Activated CD4-positive, CD25-positive, alpha-beta regulatory T cell treated with anti-CD3 and anti-CD28 coated beads, Interleukin-2, amount 50 U/mL, for 72 hours (primary cell): ENCODE measurements around the gene TPRX1.
"Not testable (repeated sequence)": the region's sequence is repeated elsewhere in the genome, so short reads cannot be mapped to it uniquely, and the experiment has no call there.

Experiments used
- DNase-seq: peaks from one replicate; pipeline ENCODE4 v3.0.0; 2021

Gene TPRX1

GRCh38 chr19:47798904-47799266 is 5.5 kb downstream of the TPRX1 start:
- no peak for DNase-seq

- DNase-seq: no peak
These were observed 6.1 kb downstream of the TPRX1 start for GRCh38 chr19:47797996-47798903.

- DNase-seq: no peak
These were observed 7.6 kb downstream of the TPRX1 start for GRCh38 chr19:47796785-47797184.

- no peak for DNase-seq
These were observed 9.8 kb downstream of the TPRX1 start for GRCh38 chr19:47794526-47794925.

- no peak for DNase-seq
These were observed 11.7 kb downstream of the TPRX1 start for GRCh38 chr19:47792616-47793015.

- DNase-seq: peak; percentile 92
These were observed 13.9 kb downstream of the TPRX1 start for GRCh38 chr19:47790398-47790814.

GRCh38 chr19:47789811-47790210 is 14.5 kb downstream of the TPRX1 start:
- DNase-seq: not testable (repeated sequence)

- DNase-seq: not testable (repeated sequence)
These were observed 17.0 kb downstream of the TPRX1 start for GRCh38 chr19:47787307-47787706.

GRCh38 chr19:47786566-47786965 is 17.8 kb downstream of the TPRX1 start:
- no peak for DNase-seq

- no peak for DNase-seq
These were observed 22.6 kb downstream of the TPRX1 start for GRCh38 chr19:47781590-47782262.

- no peak for DNase-seq
These were observed 24.2 kb downstream of the TPRX1 start for GRCh38 chr19:47780215-47780551.

GRCh38 chr19:47779524-47780214 is 24.7 kb downstream of the TPRX1 start:
- no peak for DNase-seq

- no peak for DNase-seq
These were observed 25.4 kb downstream of the TPRX1 start for GRCh38 chr19:47778954-47779351.

- DNase-seq: peak; percentile 87
These were observed 26.1 kb downstream of the TPRX1 start, which contains the start of gene SELENOW for GRCh38 chr19:47778049-47778953. SELENOW (plus strand) TSS chr19:47778703; CDS start chr19:47778786, 83 bp downstream.

- DNase-seq: not testable (repeated sequence)
These were observed 26.9 kb downstream of the TPRX1 start for GRCh38 chr19:47777245-47778048.

- no peak for DNase-seq
These were observed 27.8 kb downstream of the TPRX1 start for GRCh38 chr19:47776568-47776967.

- not testable (repeated sequence) for DNase-seq
These were observed 33.1 kb downstream of the TPRX1 start for GRCh38 chr19:47771291-47771690.

- DNase-seq: no peak
These were observed 34.8 kb downstream of the TPRX1 start for GRCh38 chr19:47769534-47769933.

GRCh38 chr19:47768604-47769003 is 35.7 kb downstream of the TPRX1 start:
- DNase-seq: no peak

- DNase-seq: no peak
These were observed 37.0 kb downstream of the TPRX1 start for GRCh38 chr19:47767349-47767748.

GRCh38 chr19:47766670-47767069 is 37.7 kb downstream of the TPRX1 start:
- DNase-seq: no peak

GRCh38 chr19:47766359-47766620 is 38.1 kb downstream of the TPRX1 start:
- DNase-seq: no peak
